Measurements from ENCODE around the gene MAPK8IP3.

Gene MAPK8IP3

GRCh38 chr16:1779234-1779701 lies 73.3 kb downstream of the MAPK8IP3 start:
- no peak overlapping the region for H3K4me3 ChIP-seq (ENCODE audit: low read depth, low read length)
- DNase-seq (ENCODE audit: low read depth) = no peak
- TF ChIP-seq CTCF (conservative IDR thresholded peaks at IDR 0.05; ENCODE audit: low read depth, low read length) = no peak

- no peak overlapping the region for H3K4me3 ChIP-seq (ENCODE audit: low read depth, low read length)
- no peak for TF ChIP-seq CTCF (conservative IDR thresholded peaks at IDR 0.05; ENCODE audit: low read depth, low read length)
- DNase-seq (ENCODE audit: low read depth) = no peak
These were observed 74.0 kb downstream of the MAPK8IP3 start for GRCh38 chr16:1779741-1780676.

GRCh38 chr16:1780677-1781072 lies 74.7 kb downstream of the MAPK8IP3 start:
- TF ChIP-seq CTCF (conservative IDR thresholded peaks at IDR 0.05; ENCODE audit: low read depth, low read length) = no peak
- no peak overlapping the region for H3K4me3 ChIP-seq (ENCODE audit: low read depth, low read length)
- no peak for DNase-seq (ENCODE audit: low read depth)

GRCh38 chr16:1781254-1781653 lies 75.3 kb downstream of the MAPK8IP3 start:
- no peak for TF ChIP-seq CTCF (conservative IDR thresholded peaks at IDR 0.05; ENCODE audit: low read depth, low read length)
- peak overlapping the region; percentile 76 for H3K4me3 ChIP-seq (ENCODE audit: low read depth, low read length)
- no peak for DNase-seq (ENCODE audit: low read depth)

- peak; percentile 38 for TF ChIP-seq CTCF (conservative IDR thresholded peaks at IDR 0.05; ENCODE audit: low read depth, low read length)
- peak overlapping the region; percentile 76 for H3K4me3 ChIP-seq (ENCODE audit: low read depth, low read length)
- peak; percentile 46 for DNase-seq (ENCODE audit: low read depth)
These were observed 75.9 kb downstream of the MAPK8IP3 start for GRCh38 chr16:1781758-1782407.

- peak within 1 kb of the TSS; percentile 76 for H3K4me3 ChIP-seq (ENCODE audit: low read depth, low read length)
- TF ChIP-seq CTCF (conservative IDR thresholded peaks at IDR 0.05; ENCODE audit: low read depth, low read length) = no peak
- peak; percentile 100 for DNase-seq (ENCODE audit: low read depth)
These were observed 76.6 kb downstream of the MAPK8IP3 start, which contains the start of the genes NUBP2 and SPSB3 for GRCh38 chr16:1782408-1783264. NUBP2 (plus strand) TSS chr16:1782960; CDS start chr16:1783021, 61 bp downstream. SPSB3 (minus strand) TSS chr16:1782571; CDS start chr16:1781483, 1,088 bp downstream.

Data from choroid plexus epithelial cell (primary cell).